Thyroid gland (tissue), 4 donors: Measurements from ENCODE around the gene IGFBP7.

Experiments used
- CTCF ChIP-seq, 6 experiments: fragments of 200-600 bp in 3 of 6; fragments of 450-650 bp in 3 of 6; sonication (generic) in 3 of 6; IDR thresholded peaks; one replicate each; pipeline ENCODE4 v1.5.1; 2016 to 2019; ENCODE audit warnings: antibody characterized with exemption in 6 of 6, mild to moderate bottlenecking in 2 of 6, inconsistent platforms in 1 of 6, moderate library complexity in 1 of 6
- POLR2A ChIP-seq, 2 donors: fragments of 450-650 bp; IDR thresholded peaks; one replicate each; pipeline ENCODE4 v1.6.1; 2017; ENCODE audit warnings: antibody characterized with exemption in 2 of 2, mild to moderate bottlenecking in 2 of 2, moderate library complexity in 1 of 2

DNA sequence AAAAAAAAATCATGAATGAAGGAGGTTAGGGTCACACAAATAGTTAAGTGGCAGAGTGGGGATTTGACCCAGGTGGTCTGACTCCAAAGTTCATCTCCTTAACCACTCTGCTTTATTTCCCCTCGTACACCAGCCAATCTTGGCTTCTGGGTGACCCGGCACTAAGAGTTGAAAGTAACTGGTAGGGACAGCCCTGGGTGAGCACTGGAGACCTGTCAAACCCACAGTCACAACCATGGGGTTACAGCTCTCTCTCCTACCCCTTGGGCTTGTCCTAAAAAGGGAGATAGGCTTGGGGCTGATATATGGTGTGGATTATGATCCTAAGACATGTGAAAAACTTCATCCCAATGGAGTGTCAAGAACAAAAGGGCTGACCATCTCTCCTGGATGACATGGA is 12.5 kb downstream of the IGFBP7 start:
- TF ChIP-seq CTCF (IDR thresholded peaks at IDR 0.05), result no peak
- no peak for TF ChIP-seq POLR2A (IDR thresholded peaks at IDR 0.05)
